T-cell (primary cell): ENCODE data around the gene CBL. TPM values are rescaled to one million over a fixed set of nuclear protein-coding genes. Genes with fewer than 3 reads are reported as not detected.

Source experiments
- ATAC-seq, 4 experiments: fragments of 200-7000 bp in 3 of 4; fragments of 150-1000 bp in 1 of 4; cut with Tn5 transposase; replicated peaks in 1 of 4; 1 replicate in 3 of 4; 2 replicates in 1 of 4; pipeline ENCODE4 v1.10.0; 2021; ENCODE audit warnings: moderate library complexity in 3 of 4, mild to moderate bottlenecking in 2 of 4, moderate number of reproducible peaks in 1 of 4
- CTCF ChIA-PET, 2 donors: fragments of 300-600 bp; sonication (Branson Sonifier 250); formaldehyde crosslinking; loops; one replicate each; lab custom pipeline; 2022; ENCODE audit warnings: antibody characterized with exemption in 2 of 2; lab: Charles Lee
- POLR2A ChIA-PET, 2 donors: fragments of 300-600 bp; sonication (Branson Sonifier 250); formaldehyde crosslinking; loops; one replicate each; lab custom pipeline; 2022; ENCODE audit warnings: antibody characterized with exemption in 2 of 2; lab: Charles Lee
- DNase-seq, 35 experiments: peaks; one replicate each; pipeline versions ENCODE4 v3.0.0 to v3.0.0-alpha.2; 2013 to 2023
- H3K27ac ChIP-seq: one replicate; pipeline ENCODE4 v1.5.1; 2013; ENCODE audit warnings: low read length
- H3K27me3 ChIP-seq, 2 experiments: replicated peaks in 1 of 2; 1 replicate in 1 of 2; 2 replicates in 1 of 2; pipeline versions ENCODE4 v1.6.1 to v1.7.0; 2013; ENCODE audit warnings: low read length in 1 of 2, mixed read lengths in 1 of 2; ENCODE audit not compliant: control insufficient read depth in 2 of 2, insufficient read depth in 2 of 2; ENCODE audit errors: extremely low read depth in 1 of 2
- H3K36me3 ChIP-seq, 2 donors: 1 replicate in 1 of 2; 2 replicates in 1 of 2; pipeline versions ENCODE4 v1.6.1 to v1.7.0; 2013; ENCODE audit warnings: low read length in 1 of 2; ENCODE audit not compliant: control insufficient read depth in 2 of 2, insufficient read depth in 1 of 2; ENCODE audit errors: extremely low read depth in 1 of 2
- H3K4me1 ChIP-seq, 2 experiments: 1 replicate in 1 of 2; 2 replicates in 1 of 2; pipeline versions ENCODE4 v1.6.1 to v1.7.0; 2013; ENCODE audit warnings: low read length in 2 of 2, mixed read lengths in 1 of 2; ENCODE audit not compliant: insufficient read depth in 2 of 2, control insufficient read depth in 1 of 2; ENCODE audit errors: extremely low read depth in 1 of 2
- H3K4me3 ChIP-seq, 2 donors: 1 replicate in 1 of 2; 2 replicates in 1 of 2; pipeline versions ENCODE4 v1.5.1 to v1.7.0; 2013; ENCODE audit warnings: mild to moderate bottlenecking in 2 of 2, low read length in 1 of 2, moderate library complexity in 1 of 2; ENCODE audit not compliant: control insufficient read depth in 1 of 2; ENCODE audit errors: extremely low read depth in 1 of 2
- H3K9me3 ChIP-seq: 2 replicates; pipeline ENCODE4 v1.7.0; 2013
- H3K27ac Mint-ChIP-seq, 2 donors: one replicate each; pipeline ENCODE4 v1.8.0; 2020 to 2021; ENCODE audit warnings: mild to moderate bottlenecking in 2 of 2, mixed read lengths in 2 of 2
- H3K27me3 Mint-ChIP-seq, 2 donors: one replicate each; pipeline ENCODE4 v1.8.0; 2021 to 2022; ENCODE audit warnings: mixed read lengths in 2 of 2
- H3K36me3 Mint-ChIP-seq: one replicate; pipeline ENCODE4 v1.8.0; 2021; ENCODE audit warnings: mixed read lengths
- H3K4me1 Mint-ChIP-seq, 3 donors: one replicate each; pipeline ENCODE4 v1.8.0; 2020 to 2022; ENCODE audit warnings: mixed read lengths in 3 of 3, mild to moderate bottlenecking in 1 of 3
- H3K4me3 Mint-ChIP-seq, 3 donors: one replicate each; pipeline ENCODE4 v1.8.0; 2020 to 2022; ENCODE audit warnings: mild to moderate bottlenecking in 3 of 3, mixed read lengths in 3 of 3, moderate library complexity in 3 of 3
- H3K9me3 Mint-ChIP-seq, 3 donors: one replicate each; pipeline ENCODE4 v1.8.0; 2020 to 2022; ENCODE audit warnings: mixed read lengths in 3 of 3
- WGBS: methylation state at CpG from one replicate; pipeline ENCODE4 v1.1.5; 2013; ENCODE audit warnings: missing lambda C conversion rate; ENCODE audit not compliant: insufficient coverage; 5-methylcytosine and 5-hydroxymethylcytosine counted together
- total RNA-seq, 35 experiments: library from RNA in 6 of 35; stranded (reverse) in 6 of 35; fragments of 120-200 nt in 1 of 35; gene quantifications; one replicate each; pipeline versions ENCODE4 v1.2.1 to v1.2.4 and lab custom pipeline; 2013 to 2026

CBL gene
- total RNA-seq, 5 donors from 2014 or later (not counting 1 experiment from before 2014, with no cell fraction given) = 40.9 to 42.2 (median 41.1) TPM

DNA sequence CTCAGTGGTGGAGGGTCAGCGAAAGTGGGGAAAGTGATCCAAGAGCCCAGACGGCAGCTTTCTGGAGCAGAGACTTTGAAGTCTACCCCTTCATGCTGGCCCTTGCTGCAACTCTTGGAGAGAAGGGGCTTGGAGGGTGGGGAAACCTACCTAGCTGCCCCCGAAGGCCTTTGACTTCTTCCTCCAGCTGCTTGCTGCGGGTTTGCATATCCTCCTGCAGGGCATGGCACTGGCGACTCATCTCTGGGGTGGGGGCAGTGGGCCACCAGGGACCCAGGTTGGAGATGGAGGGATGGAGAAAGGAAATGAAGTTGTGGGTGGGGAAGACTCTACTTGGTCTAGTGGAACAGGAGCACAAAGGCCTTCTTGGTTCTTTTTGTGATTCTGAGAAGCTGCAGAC is 13.1 kb upstream of the CBL start:
- CTCF ChIA-PET = no interaction called here
- peaks cover 0 to 2% of the 10 kb centered on the region in 2 experiments for H3K4me1 ChIP-seq
- WGBS = 87% methylated on average over 5 of the region's 5 CpGs

DNA sequence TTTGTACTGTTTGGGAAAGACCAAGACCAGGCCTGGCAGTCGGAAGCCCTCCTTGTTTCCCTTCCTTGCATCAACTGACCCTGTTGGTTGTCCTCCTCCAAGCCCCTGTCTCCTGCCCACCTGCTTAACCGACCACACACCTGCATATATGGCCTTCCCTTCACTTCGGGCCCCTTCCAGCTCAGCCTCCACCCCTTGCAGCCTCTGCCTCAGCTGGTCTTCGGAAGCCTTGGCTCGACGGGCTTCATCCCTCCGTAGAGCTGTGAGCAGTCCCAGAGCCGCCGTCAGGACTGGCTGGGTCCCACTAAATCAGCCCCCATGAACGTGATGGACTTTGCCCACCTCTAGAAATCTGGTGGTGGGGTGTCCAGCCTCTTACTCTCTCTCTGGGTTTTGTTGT is 12.5 kb upstream of the CBL start:
- no peak for ATAC-seq
- no peak overlapping the region for H3K4me3 Mint-ChIP-seq
- H3K9me3 ChIP-seq = no peaks in the 10 kb centered on the region
- H3K27ac ChIP-seq = no peak overlapping the region
- no peak overlapping the region for H3K27ac Mint-ChIP-seq
- H3K36me3 Mint-ChIP-seq = no peaks in the 10 kb centered on the region
- ChIA-PET CTCF (no interaction called here), POLR2A (no interaction called here)
- H3K27me3 ChIP-seq = peaks cover 0 to 7% of the 10 kb centered on the region in 2 experiments
- peaks cover 0 to 7% (median 3%) of the 10 kb centered on the region in 3 donors for H3K4me1 Mint-ChIP-seq
- peaks cover 0 to 2% of the 10 kb centered on the region in 2 experiments for H3K4me1 ChIP-seq
- H3K9me3 Mint-ChIP-seq = no peaks in the 10 kb centered on the region
- no peak overlapping the region for H3K4me3 ChIP-seq
- H3K27me3 Mint-ChIP-seq = peaks cover 0 to 1% of the 10 kb centered on the region in 2 donors
- WGBS = 93% methylated on average over 3 of the region's 10 CpGs
- no peaks in the 10 kb centered on the region for H3K36me3 ChIP-seq
- no peak for DNase-seq

More for the DNA sequence above, 13.1 kb upstream of the CBL start:
- Mint-ChIP-seq H3K4me3 (no peak overlapping the region), H3K27ac (no peak overlapping the region), H3K9me3 (no peaks in the 10 kb centered on the region), H3K36me3 (no peaks in the 10 kb centered on the region), H3K27me3 (peaks cover 0 to 1% of the 10 kb centered on the region in 2 donors), H3K4me1 (peaks cover 0 to 7% (median 3%) of the 10 kb centered on the region in 3 donors)
- ATAC-seq = no peak
- H3K36me3 ChIP-seq = no peaks in the 10 kb centered on the region
- no peak overlapping the region for H3K4me3 ChIP-seq
- H3K27ac ChIP-seq = no peak overlapping the region
- no peaks in the 10 kb centered on the region for H3K9me3 ChIP-seq
- POLR2A ChIA-PET = no interaction called here
- H3K27me3 ChIP-seq = peaks cover 0 to 12% of the 10 kb centered on the region in 2 experiments
- no peak for DNase-seq

- no peak overlapping the region for H3K4me3 Mint-ChIP-seq
- H3K4me1 ChIP-seq = peaks cover 0 to 2% of the 10 kb centered on the region in 2 experiments
- POLR2A ChIA-PET = no interaction called here
Measured at GRCh38 chr11:119194811-119195440, 11.2 kb upstream of the CBL start.

GRCh38 chr11:119195680-119196079 is 10.5 kb upstream of the CBL start:
- Histone ChIP-seq H3K9me3 (no peaks in the 10 kb centered on the region), H3K4me1 (peaks cover 0 to 2% of the 10 kb centered on the region in 2 experiments), H3K27ac (no peak overlapping the region), H3K36me3 (no peaks in the 10 kb centered on the region), H3K27me3 (peaks cover 0 to 5% of the 10 kb centered on the region in 2 experiments), H3K4me3 (no peak overlapping the region)
- peaks cover 0 to 7% (median 3%) of the 10 kb centered on the region in 3 donors for H3K4me1 Mint-ChIP-seq
- 54% methylated on average over 4 of the region's 6 CpGs for WGBS
- no peak for DNase-seq
- no peak overlapping the region for H3K4me3 Mint-ChIP-seq
- no peak overlapping the region for H3K27ac Mint-ChIP-seq
- no peaks in the 10 kb centered on the region for H3K36me3 Mint-ChIP-seq
- H3K9me3 Mint-ChIP-seq = no peaks in the 10 kb centered on the region
- ChIA-PET CTCF (interaction anchor here (0.6 to 1.3 kb wide), 5 partner anchors 11 to 128 kb away, joined by 3 to 11 read pairs (median 4); partner anchors contain the start of gene CBL (in 1 of the 2)), POLR2A (no interaction called here)
- H3K27me3 Mint-ChIP-seq = peaks cover 0 to 1% of the 10 kb centered on the region in 2 donors
- ATAC-seq = no peak

More at GRCh38 chr11:119194811-119195440, 11.2 kb upstream of the CBL start:
- Histone ChIP-seq H3K4me3 (no peak overlapping the region), H3K36me3 (no peaks in the 10 kb centered on the region), H3K9me3 (no peaks in the 10 kb centered on the region), H3K27ac (no peak overlapping the region), H3K27me3 (peaks cover 0 to 5% of the 10 kb centered on the region in 2 experiments)
- CTCF ChIA-PET = interaction anchor here (0.6 kb wide), 2 partner anchors 21 to 48 kb away, joined by 3 to 4 read pairs; no protein-coding TSS in a partner anchor
- H3K4me1 Mint-ChIP-seq = peaks cover 0 to 7% (median 3%) of the 10 kb centered on the region in 3 donors
- ATAC-seq = no peak
- no peak for DNase-seq
- peaks cover 0 to 1% of the 10 kb centered on the region in 2 donors for H3K27me3 Mint-ChIP-seq
- WGBS = 80% methylated on average over 3 of the region's 7 CpGs
- H3K27ac Mint-ChIP-seq = no peak overlapping the region
- H3K9me3 Mint-ChIP-seq = no peaks in the 10 kb centered on the region
- H3K36me3 Mint-ChIP-seq = no peaks in the 10 kb centered on the region

DNA sequence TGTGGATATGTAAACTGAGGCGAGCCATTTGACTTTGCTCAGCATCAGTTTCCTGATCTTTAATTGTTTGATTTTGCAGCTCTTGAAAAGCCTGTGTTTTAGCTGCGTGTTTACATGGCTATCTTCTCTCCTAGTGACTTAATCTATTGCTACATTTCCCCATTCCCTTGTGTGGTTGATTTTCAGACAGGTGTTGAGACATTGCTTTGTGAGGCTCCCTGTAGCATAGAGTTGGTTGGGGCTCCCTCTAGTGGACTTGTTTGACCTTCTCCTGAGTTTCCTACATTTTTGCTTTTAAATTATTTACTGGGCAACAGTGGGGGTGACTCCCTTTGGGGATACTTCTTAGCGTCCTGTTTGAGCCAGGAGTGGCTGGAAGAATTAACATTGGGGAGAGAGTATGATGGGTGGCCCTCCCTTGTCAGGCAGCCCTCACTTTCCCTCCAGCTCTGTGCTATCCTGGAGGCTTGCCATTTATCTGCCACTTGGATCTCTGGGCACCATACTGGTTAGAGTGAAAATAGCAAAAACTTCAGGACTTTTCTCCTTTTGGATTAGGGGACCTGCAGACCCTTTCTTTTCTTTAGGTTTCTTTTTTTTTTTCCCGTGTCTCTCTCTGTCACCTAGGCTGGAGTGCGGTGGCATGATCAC is 9.2 kb upstream of the CBL start:
- no peaks in the 10 kb centered on the region for H3K36me3 ChIP-seq
- CTCF ChIA-PET = interaction anchor here (0.5 to 1.3 kb wide), 19 partner anchors 9 to 160 kb away, joined by 3 to 11 read pairs (median 3); partner anchors contain the start of genes C2CD2L (in 1 of the 2), CBL (in 1 of the 2), DPAGT1 (in 1 of the 2) and VPS11 (in 1 of the 2)

GRCh38 chr11:119198925-119199324 is 7.2 kb upstream of the CBL start:
- peaks cover 0 to 7% (median 3%) of the 10 kb centered on the region in 3 donors for H3K4me1 Mint-ChIP-seq
- H3K27me3 Mint-ChIP-seq = peaks cover 0 to 1% of the 10 kb centered on the region in 2 donors
- DNase-seq (no peak), ATAC-seq (no peak)
- H3K36me3 ChIP-seq = no peaks in the 10 kb centered on the region
- H3K27me3 ChIP-seq = no peaks in the 10 kb centered on the region
- no peak overlapping the region for H3K27ac Mint-ChIP-seq
- ChIA-PET CTCF (no interaction called here), POLR2A (no interaction called here)
- peaks cover 0 to 2% of the 10 kb centered on the region in 2 experiments for H3K4me1 ChIP-seq
- H3K4me3 Mint-ChIP-seq = no peak overlapping the region
- no peak overlapping the region for H3K27ac ChIP-seq
- no peaks in the 10 kb centered on the region for H3K9me3 Mint-ChIP-seq
- no peaks in the 10 kb centered on the region for H3K36me3 Mint-ChIP-seq
- H3K4me3 ChIP-seq = no peak overlapping the region
- 100% methylated on average over 2 of the region's 6 CpGs for WGBS
- no peaks in the 10 kb centered on the region for H3K9me3 ChIP-seq

More for the DNA sequence above, 9.2 kb upstream of the CBL start:
- no peaks in the 10 kb centered on the region for H3K9me3 ChIP-seq
- H3K27ac Mint-ChIP-seq = no peak overlapping the region
- no peak overlapping the region for H3K4me3 Mint-ChIP-seq
- no peaks in the 10 kb centered on the region for H3K9me3 Mint-ChIP-seq
- H3K4me3 ChIP-seq = no peak overlapping the region
- peak; percentile 92 to 97 (median 94) for ATAC-seq
- H3K4me1 ChIP-seq = peaks cover 0 to 2% of the 10 kb centered on the region in 2 experiments
- peaks cover 0 to 1% of the 10 kb centered on the region in 2 donors for H3K27me3 Mint-ChIP-seq
- peaks cover 0 to 7% (median 3%) of the 10 kb centered on the region in 3 donors for H3K4me1 Mint-ChIP-seq
- peaks cover 0 to 5% of the 10 kb centered on the region in 2 experiments for H3K27me3 ChIP-seq
- DNase-seq = peak; percentile 12 to 90 (median 60)
- no peaks in the 10 kb centered on the region for H3K36me3 Mint-ChIP-seq
- no CpG with 5 or more reads among the region's 5 CpGs for WGBS
- H3K27ac ChIP-seq = no peak overlapping the region
- POLR2A ChIA-PET = interaction anchor here (0.6 to 0.7 kb wide), 2 partner anchors 76 to 94 kb away, joined by 5 to 6 read pairs; no protein-coding TSS in a partner anchor
